A549 (cell line): Measurements from ENCODE around the gene APLP2. TPM values are rescaled to one million over a fixed set of nuclear protein-coding genes. Genes with fewer than 3 reads are reported as not detected.

Experiments used
- ATAC-seq, 2 experiments: fragments of 200-7000 bp in 1 of 2; fragments of >200 bp in 1 of 2; cut with Nextera tagmentation in 1 of 2; cut with Tn5 transposase in 1 of 2; 3 replicates each; pipeline versions ENCODE4 v1.8.0 to v1.9.1; 2018 to 2020; ENCODE audit warnings: mild to moderate bottlenecking in 1 of 2, moderate library complexity in 1 of 2
- CTCF ChIA-PET: fragments of 300-600 bp; sonication (Branson Sonifier 250); formaldehyde crosslinking; extraction: SDS; loops from one replicate; lab custom pipeline; 2021; ENCODE audit warnings: antibody characterized with exemption, inconsistent platforms; lab: Yijun Ruan, JAX
- POLR2A ChIA-PET: fragments of 350-600 bp; formaldehyde crosslinking; extraction: SDS; loops from one replicate; lab custom pipeline; 2021; ENCODE audit warnings: antibody characterized with exemption, inconsistent platforms; lab: Yijun Ruan, JAX
- DNase-seq, 2 experiments: peaks; one replicate each; pipeline versions ENCODE4 v3.0.0 to v3.0.0-alpha.2; 2011 to 2016; ENCODE audit warnings: low read depth in 1 of 2, low spot score in 1 of 2
- FAIRE-seq: peaks from 2 replicates; lab custom pipeline; 2011; peaks lifted over from hg19 to GRCh38; lab: Jason Lieb, UNC
- H3K27ac ChIP-seq, 2 experiments: fragments of >200 bp; sonication (Bioruptor Twin); formaldehyde crosslinking; 3 replicates each; pipeline ENCODE4 v1.5.1; 2016 to 2017
- H3K4me1 ChIP-seq: fragments of >200 bp; sonication (Bioruptor Twin); formaldehyde crosslinking; 3 replicates; pipeline ENCODE4 v1.6.1; 2016
- H3K4me2 ChIP-seq: fragments of >200 bp; sonication (Bioruptor Twin); formaldehyde crosslinking; 3 replicates; pipeline ENCODE4 v1.6.1; 2016
- H3K4me3 ChIP-seq: fragments of >200 bp; sonication (Bioruptor Twin); formaldehyde crosslinking; 3 replicates; pipeline ENCODE4 v1.5.1; 2016
- H3K9me3 ChIP-seq: fragments of >200 bp; sonication (Bioruptor Twin); formaldehyde crosslinking; 3 replicates; pipeline ENCODE4 v1.6.1; 2016
- CHD4 ChIP-seq: fragments of 200-600 bp; sonication (generic); IDR thresholded peaks from 2 replicates; pipeline ENCODE4 v1.6.1; 2016; ENCODE audit warnings: antibody characterized with exemption, mild to moderate bottlenecking, borderline replicate concordance
- E2F6 ChIP-seq: IDR thresholded peaks from 2 replicates; pipeline ENCODE4 v1.6.1; 2012; ENCODE audit warnings: low read depth, borderline replicate concordance
- EHF ChIP-seq: fragments of 250-450 bp; sonication (Bioruptor Pico); IDR thresholded peaks from 2 replicates; pipeline ENCODE4 v1.5.0; 2020; ENCODE audit warnings: mild to moderate bottlenecking
- EHMT2 ChIP-seq: fragments of 200-600 bp; sonication (generic); IDR thresholded peaks from 2 replicates; pipeline ENCODE4 v1.6.1; 2016; ENCODE audit warnings: antibody characterized with exemption, low read depth, mild to moderate bottlenecking, moderate library complexity
- ESRRA ChIP-seq: fragments of 150-350 bp; IDR thresholded peaks from 2 replicates; pipeline ENCODE4 v1.6.1; 2014; ENCODE audit warnings: mild to moderate bottlenecking, low read length, borderline replicate concordance
- HOXB5 ChIP-seq: fragments of 250-450 bp; sonication (Bioruptor Pico); IDR thresholded peaks from 2 replicates; pipeline ENCODE4 v1.5.0; 2020; ENCODE audit warnings: mild to moderate bottlenecking, moderate library complexity
- JUN ChIP-seq, 2 experiments: fragments of >200 bp; sonication (Bioruptor Twin); formaldehyde crosslinking; IDR thresholded peaks; 2 replicates in 1 of 2; 3 replicates in 1 of 2; pipeline ENCODE4 v1.6.1; 2016 to 2017
- MAFK ChIP-seq: fragments of 450-650 bp; IDR thresholded peaks from 2 replicates; pipeline ENCODE4 v1.6.1; 2014; ENCODE audit not compliant: partially characterized antibody
- MAZ ChIP-seq: fragments of 150-350 bp; IDR thresholded peaks from 2 replicates; pipeline ENCODE4 v1.6.1; 2014; ENCODE audit warnings: antibody characterized with exemption, low read depth, low read length, borderline replicate concordance
- MYC ChIP-seq: IDR thresholded peaks from 2 replicates; pipeline ENCODE4 v1.6.1; 2012; ENCODE audit warnings: mild to moderate bottlenecking, inconsistent platforms, low read length, improper control_type of control experiment, borderline replicate concordance
- NFE2L2 ChIP-seq: fragments of 150-350 bp; conservative IDR thresholded peaks from 2 replicates; pipeline ENCODE4 v1.6.1; 2014; ENCODE audit warnings: low read length
- PHF8 ChIP-seq: fragments of 200-600 bp; sonication (generic); IDR thresholded peaks from 2 replicates; pipeline ENCODE4 v1.6.1; 2016; ENCODE audit warnings: low read depth, mild to moderate bottlenecking, antibody characterized with exemption, moderate library complexity, borderline replicate concordance
- RFX5 ChIP-seq: fragments of 450-650 bp; IDR thresholded peaks from 2 replicates; pipeline ENCODE4 v1.7.1; 2014; ENCODE audit warnings: antibody characterized with exemption, mild to moderate bottlenecking, moderate library complexity
- SREBF2 ChIP-seq: fragments of 450-650 bp; IDR thresholded peaks from 2 replicates; pipeline ENCODE4 v1.6.1; 2014; ENCODE audit warnings: mild to moderate bottlenecking, moderate library complexity
- TFCP2L1 ChIP-seq: fragments of 250-450 bp; sonication (Bioruptor Pico); IDR thresholded peaks from 2 replicates; pipeline ENCODE4 v1.5.0; 2021; ENCODE audit warnings: mild to moderate bottlenecking
- ZNF302 ChIP-seq: fragments of 250-450 bp; sonication (Bioruptor Pico); IDR thresholded peaks from 2 replicates; pipeline ENCODE4 v1.9.0; 2021; ENCODE audit warnings: inconsistent platforms, mild to moderate bottlenecking, moderate library complexity
- WGBS: methylation state at CpG from one replicate; pipeline ENCODE4 v1.1.6; 2017; ENCODE audit errors: missing lambda C conversion rate; 5-methylcytosine and 5-hydroxymethylcytosine counted together
- polyA plus RNA-seq, 4 experiments: library from polyadenylated mRNA; depleted of rRNA in 3 of 4; stranded (reverse); fragments of >200 nt; fragmentation: RNase III in 1 of 4; extraction: RNeasy Plus Mini Kit Qiagen cat#74134 plus additional on column Dnase treatment in 1 of 4; gene quantifications; 2 replicates in 3 of 4; 3 replicates in 1 of 4; pipeline ENCODE4 v1.2.3, GENCODE V29; 2011 to 2017
- TF ChIP-seq, protein P1 (sequence below): fragments of 250-450 bp; sonication (Bioruptor Pico); IDR thresholded peaks from 2 replicates; pipeline ENCODE4 v1.5.0; 2021; ENCODE audit warnings: mild to moderate bottlenecking, moderate library complexity, borderline replicate concordance
- TF ChIP-seq, protein P2 (sequence below): fragments of 150-350 bp; IDR thresholded peaks from 2 replicates; pipeline ENCODE4 v1.6.1; 2014; ENCODE audit warnings: low read depth, mild to moderate bottlenecking, low read length
- TF ChIP-seq, protein P3 (sequence below): fragments of 250-450 bp; sonication (Bioruptor Pico); IDR thresholded peaks from 2 replicates; pipeline ENCODE4 v1.5.0; 2020; ENCODE audit warnings: low read depth, mild to moderate bottlenecking, moderate library complexity

The APLP2 gene
- polyA plus RNA-seq, 2 of the 4 experiments (the other 2 are of a cell fraction), result 166 to 203 TPM

DNA sequence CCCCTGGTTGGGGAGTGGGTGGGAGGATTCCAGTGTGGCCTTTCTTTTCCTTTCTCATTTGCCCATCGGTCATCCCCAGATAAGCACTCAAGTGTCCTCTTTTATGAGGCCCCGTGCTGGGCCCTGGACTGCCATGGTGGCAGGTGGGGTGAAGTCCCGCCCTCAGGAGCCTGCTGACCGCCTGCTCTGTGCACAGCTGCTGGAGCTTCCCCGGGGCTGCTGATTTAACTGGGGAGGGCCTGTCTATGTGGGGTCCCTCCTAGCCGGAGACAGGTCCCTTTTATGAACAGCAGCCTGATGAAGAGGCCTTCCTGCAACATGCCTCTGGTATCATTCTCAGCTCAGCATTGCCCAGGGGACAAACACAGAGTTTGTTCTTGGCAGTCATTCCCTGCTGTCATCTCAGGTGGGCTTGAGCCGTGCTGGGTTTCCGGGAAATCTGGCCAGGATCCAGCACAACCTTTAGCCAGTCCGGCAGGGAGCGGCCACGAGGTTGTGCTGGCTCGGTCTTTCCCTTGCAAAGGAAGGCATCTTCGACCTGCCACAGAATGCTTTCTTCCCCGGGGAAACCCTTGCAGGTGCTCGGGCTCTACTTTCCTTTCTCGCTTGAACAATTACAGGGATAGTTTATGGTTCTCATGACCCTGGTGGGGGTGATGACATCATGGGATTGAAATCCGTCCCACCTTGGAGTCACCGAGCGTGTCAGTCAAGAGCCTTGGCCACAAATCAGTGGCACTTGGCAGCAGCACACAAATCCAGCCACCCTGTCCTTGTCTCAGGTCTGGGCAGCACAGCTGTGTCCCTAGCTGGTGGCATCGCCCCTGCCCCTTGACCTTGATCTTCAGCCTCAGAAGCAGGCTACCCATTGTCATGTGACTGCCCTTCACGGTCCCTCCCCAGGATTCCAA is 110.0 kb downstream of the APLP2 start:
- FAIRE-seq (no peak), DNase-seq (no peak), ATAC-seq (no peak)
- Histone ChIP-seq H3K9me3 (no peaks in the 10 kb centered on the region; the same call in 2 of the 3 replicates), H3K4me1 (peaks cover 21% of the 10 kb centered on the region), H3K27ac (peak overlapping the region in 1 of 2 experiments; percentile 84; a peak in 2 of 6 replicates)
- ChIA-PET CTCF (no interaction called here), POLR2A (no interaction called here)
- TF ChIP-seq, protein P1, sequence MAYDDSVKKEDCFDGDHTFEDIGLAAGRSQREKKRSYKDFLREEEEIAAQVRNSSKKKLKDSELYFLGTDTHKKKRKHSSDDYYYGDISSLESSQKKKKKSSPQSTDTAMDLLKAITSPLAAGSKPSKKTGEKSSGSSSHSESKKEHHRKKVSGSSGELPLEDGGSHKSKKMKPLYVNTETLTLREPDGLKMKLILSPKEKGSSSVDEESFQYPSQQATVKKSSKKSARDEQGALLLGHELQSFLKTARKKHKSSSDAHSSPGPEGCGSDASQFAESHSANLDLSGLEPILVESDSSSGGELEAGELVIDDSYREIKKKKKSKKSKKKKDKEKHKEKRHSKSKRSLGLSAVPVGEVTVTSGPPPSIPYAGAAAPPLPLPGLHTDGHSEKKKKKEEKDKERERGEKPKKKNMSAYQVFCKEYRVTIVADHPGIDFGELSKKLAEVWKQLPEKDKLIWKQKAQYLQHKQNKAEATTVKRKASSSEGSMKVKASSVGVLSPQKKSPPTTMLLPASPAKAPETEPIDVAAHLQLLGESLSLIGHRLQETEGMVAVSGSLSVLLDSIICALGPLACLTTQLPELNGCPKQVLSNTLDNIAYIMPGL, result no peak
- TF ChIP-seq JUN (IDR thresholded peaks at IDR 0.05) (no peak), ESRRA (no peak), EHF (CRISPR knock-in tag) (no peak), PHF8 (no peak), HOXB5 (CRISPR knock-in tag) (no peak), NFE2L2 (no peak), E2F6 (no peak), CHD4 (no peak), MYC (no peak)
- TF ChIP-seq, all 56 proteins: peak for 0
- no peak overlapping the region for H3K4me3 ChIP-seq
- 74% methylated on average over 16 of the region's 21 CpGs for WGBS
- H3K4me2 ChIP-seq, result no peak overlapping the region

DNA sequence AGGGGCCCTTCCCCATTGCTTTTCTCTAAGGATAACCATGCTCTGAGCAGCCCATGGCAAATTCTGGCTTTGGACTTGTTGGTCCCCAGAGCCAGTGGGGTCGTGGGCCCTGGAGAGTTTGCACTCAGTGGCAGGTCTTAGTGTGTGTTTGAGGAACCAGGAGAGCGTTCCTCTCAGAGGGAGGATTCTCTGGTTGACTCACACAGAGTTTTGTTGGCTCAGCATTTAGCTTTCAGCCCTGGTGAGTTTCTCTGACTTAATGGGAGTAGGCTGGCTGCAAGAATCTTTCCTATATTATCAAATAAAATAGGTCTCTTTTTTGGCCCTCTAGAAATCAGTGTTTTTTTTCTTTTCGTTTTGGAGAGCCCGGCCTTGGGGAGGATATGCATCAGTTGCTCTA is 110.8 kb downstream of the APLP2 start:
- FAIRE-seq, result no peak

GRCh38 chr11:130180896-130181294 is 111.2 kb downstream of the APLP2 start:
- CTCF ChIA-PET, result interaction anchor here (0.6 kb wide), 1 partner anchor 8 kb away, joined by 3 read pairs; no protein-coding TSS in a partner anchor
- POLR2A ChIA-PET, result no interaction called here
- no peak for TF ChIP-seq MAZ
- TF ChIP-seq RFX5, result no peak
- TF ChIP-seq, protein P2, sequence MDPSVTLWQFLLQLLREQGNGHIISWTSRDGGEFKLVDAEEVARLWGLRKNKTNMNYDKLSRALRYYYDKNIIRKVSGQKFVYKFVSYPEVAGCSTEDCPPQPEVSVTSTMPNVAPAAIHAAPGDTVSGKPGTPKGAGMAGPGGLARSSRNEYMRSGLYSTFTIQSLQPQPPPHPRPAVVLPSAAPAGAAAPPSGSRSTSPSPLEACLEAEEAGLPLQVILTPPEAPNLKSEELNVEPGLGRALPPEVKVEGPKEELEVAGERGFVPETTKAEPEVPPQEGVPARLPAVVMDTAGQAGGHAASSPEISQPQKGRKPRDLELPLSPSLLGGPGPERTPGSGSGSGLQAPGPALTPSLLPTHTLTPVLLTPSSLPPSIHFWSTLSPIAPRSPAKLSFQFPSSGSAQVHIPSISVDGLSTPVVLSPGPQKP, result no peak
- TF ChIP-seq SREBF2, result no peak
- TF ChIP-seq TFCP2L1 (CRISPR knock-in tag), result no peak
- TF ChIP-seq, protein P3, sequence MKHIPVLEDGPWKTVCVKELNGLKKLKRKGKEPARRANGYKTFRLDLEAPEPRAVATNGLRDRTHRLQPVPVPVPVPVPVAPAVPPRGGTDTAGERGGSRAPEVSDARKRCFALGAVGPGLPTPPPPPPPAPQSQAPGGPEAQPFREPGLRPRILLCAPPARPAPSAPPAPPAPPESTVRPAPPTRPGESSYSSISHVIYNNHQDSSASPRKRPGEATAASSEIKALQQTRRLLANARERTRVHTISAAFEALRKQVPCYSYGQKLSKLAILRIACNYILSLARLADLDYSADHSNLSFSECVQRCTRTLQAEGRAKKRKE (CRISPR knock-in tag), result no peak
- TF ChIP-seq ZNF302 (CRISPR knock-in tag), result no peak
- Histone ChIP-seq H3K4me2 (peak overlapping the region; percentile 64; the same call in 2 of the 3 replicates), H3K4me1 (peaks cover 21% of the 10 kb centered on the region), H3K27ac (peak overlapping the region; percentile 33 to 84; a peak in 5 of 6 replicates), H3K4me3 (no peak overlapping the region), H3K9me3 (no peaks in the 10 kb centered on the region)
- WGBS, result 62% methylated on average over 3 of the region's 8 CpGs
- no peak for ATAC-seq
- no peak for FAIRE-seq
- no peak for DNase-seq

More for the DNA sequence above, 110.8 kb downstream of the APLP2 start:
- peaks cover 21% of the 10 kb centered on the region for H3K4me1 ChIP-seq
- H3K27ac ChIP-seq, result peak overlapping the region in 1 of 2 experiments; percentile 84; a peak in 3 of 6 replicates
- TF ChIP-seq EHMT2 (no peak), MAFK (peak; percentile 52)
- ChIA-PET CTCF (no interaction called here), POLR2A (no interaction called here)
- no peak for DNase-seq
- no peak overlapping the region for H3K4me3 ChIP-seq
- H3K9me3 ChIP-seq, result no peaks in the 10 kb centered on the region
- 44% methylated on average over 4 of the region's 4 CpGs for WGBS
- peak overlapping the region; percentile 64; the same call in 2 of the 3 replicates for H3K4me2 ChIP-seq
- ATAC-seq, result no peak
